SH-SY5Y (cell line): ENCODE measurements around the gene RNF121.

ENCODE experiments used
- GATA2 ChIP-seq: IDR thresholded peaks from 2 replicates; pipeline ENCODE4 v1.6.1; 2011; ENCODE audit warnings: mild to moderate bottlenecking, low read depth, low read length
- GATA3 ChIP-seq: IDR thresholded peaks from 2 replicates; pipeline ENCODE4 v1.6.1; 2011; ENCODE audit warnings: low read depth, mild to moderate bottlenecking, low read length, moderate library complexity

DNA sequence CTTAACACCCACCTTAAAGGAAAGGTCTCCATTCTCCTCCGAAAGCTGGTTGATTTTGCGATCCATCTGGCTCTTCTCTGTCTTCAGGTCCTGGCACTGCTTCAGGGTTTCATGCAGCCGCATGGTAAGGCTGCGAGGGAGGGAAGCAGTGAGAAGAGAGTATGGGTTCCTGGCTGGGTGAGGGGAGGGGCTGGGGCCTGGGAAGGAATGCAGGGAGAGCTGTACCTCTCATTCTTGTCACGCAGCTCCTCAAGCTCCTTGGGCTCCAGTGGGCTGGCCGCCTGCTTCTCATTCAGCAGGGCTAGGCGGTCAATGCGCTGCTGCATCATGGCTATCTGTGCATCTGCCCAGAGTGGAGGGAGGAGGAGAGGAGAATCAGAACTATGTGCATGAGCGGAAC lies 89.3 kb downstream of the RNF121 start:
- TF ChIP-seq GATA3 (no peak), GATA2 (no peak)
